H1 (cell line): Measurements from ENCODE around the gene POU2F2.
A peak's percentile ranks its signal among the peaks of the same experiment; 100 is the strongest.

Experiments
- BCL11A ChIP-seq, 2 experiments: IDR thresholded peaks; one replicate each; pipeline ENCODE4 v1.6.1; 2011; ENCODE audit warnings: low read depth in 2 of 2, low read length in 2 of 2, mild to moderate bottlenecking in 2 of 2
- CBX5 ChIP-seq: fragments of 300-800, 300-1000 bp; sonication (generic); IDR thresholded peaks from 2 replicates; pipeline ENCODE4 v1.7.1; 2016; ENCODE audit warnings: antibody characterized with exemption, low read length, low read depth
- EP300 ChIP-seq, 2 experiments: IDR thresholded peaks; 1 replicate in 1 of 2; 2 replicates in 1 of 2; pipeline ENCODE4 v1.6.1; 2011 to 2012; ENCODE audit warnings: low read depth in 2 of 2, low read length in 2 of 2, mild to moderate bottlenecking in 2 of 2, borderline replicate concordance in 1 of 2, inconsistent platforms in 1 of 2, moderate library complexity in 1 of 2
- EZH2 ChIP-seq: fragments of 200-600 bp; sonication (generic); IDR thresholded peaks from 2 replicates; pipeline ENCODE4 v1.7.1; 2012; ENCODE audit warnings: low read depth, mild to moderate bottlenecking, moderate library complexity, low read length, inconsistent platforms; ENCODE audit not compliant: severe bottlenecking
- GABPA ChIP-seq: IDR thresholded peaks from 2 replicates; pipeline ENCODE4 v1.6.1; 2011; ENCODE audit warnings: mild to moderate bottlenecking, low read length, moderate library complexity, borderline replicate concordance; ENCODE audit not compliant: insufficient read depth
- HDAC2 ChIP-seq, 2 experiments: fragments of 300-600 bp in 1 of 2; sonication (generic) in 1 of 2; IDR thresholded peaks; 2 replicates each; pipeline ENCODE4 v1.6.1; 2011 to 2012; ENCODE audit warnings: low read depth in 2 of 2, low read length in 2 of 2, mild to moderate bottlenecking in 2 of 2, moderate library complexity in 2 of 2, borderline replicate concordance in 1 of 2, inconsistent platforms in 1 of 2
- JUND ChIP-seq: IDR thresholded peaks from 2 replicates; pipeline ENCODE4 v1.6.1; 2011; ENCODE audit warnings: mild to moderate bottlenecking, improper control_type of control experiment, low read length
- POLR2A ChIP-seq, 2 experiments: IDR thresholded peaks; 1 replicate in 1 of 2; 2 replicates in 1 of 2; pipeline ENCODE4 v1.6.1; 2011; ENCODE audit warnings: low read depth in 2 of 2, low read length in 2 of 2, mild to moderate bottlenecking in 2 of 2; ENCODE audit errors: control extremely low read depth in 1 of 2
- SP2 ChIP-seq: IDR thresholded peaks from 2 replicates; pipeline ENCODE4 v1.6.1; 2012; ENCODE audit warnings: mild to moderate bottlenecking, low read length, inconsistent platforms
- TEAD4 ChIP-seq: IDR thresholded peaks from 2 replicates; pipeline ENCODE4 v1.6.1; 2012; ENCODE audit warnings: low read depth, low read length, inconsistent platforms, mixed read lengths
- YY1 ChIP-seq: IDR thresholded peaks from 2 replicates; pipeline ENCODE4 v1.6.1; 2011; ENCODE audit warnings: low read depth, mild to moderate bottlenecking, low read length
- TF ChIP-seq, protein P1 (sequence below), 3 experiments: IDR thresholded peaks; 1 replicate in 2 of 3; 2 replicates in 1 of 3; pipeline versions ENCODE4 v1.5.1 to v1.6.1; 2011; ENCODE audit warnings: low read length in 3 of 3, mild to moderate bottlenecking in 3 of 3, inconsistent platforms in 2 of 3, low read depth in 1 of 3, moderate library complexity in 1 of 3; ENCODE audit not compliant: insufficient read depth in 1 of 3; ENCODE audit errors: control extremely low read depth in 1 of 3
- TF ChIP-seq, protein P2 (sequence below): IDR thresholded peaks from 2 replicates; pipeline ENCODE4 v1.6.1; 2012; ENCODE audit warnings: inconsistent platforms
- TF ChIP-seq, protein P3 (sequence below): IDR thresholded peaks from 2 replicates; pipeline ENCODE4 v1.6.1; 2012; ENCODE audit warnings: low read length, inconsistent platforms

DNA sequence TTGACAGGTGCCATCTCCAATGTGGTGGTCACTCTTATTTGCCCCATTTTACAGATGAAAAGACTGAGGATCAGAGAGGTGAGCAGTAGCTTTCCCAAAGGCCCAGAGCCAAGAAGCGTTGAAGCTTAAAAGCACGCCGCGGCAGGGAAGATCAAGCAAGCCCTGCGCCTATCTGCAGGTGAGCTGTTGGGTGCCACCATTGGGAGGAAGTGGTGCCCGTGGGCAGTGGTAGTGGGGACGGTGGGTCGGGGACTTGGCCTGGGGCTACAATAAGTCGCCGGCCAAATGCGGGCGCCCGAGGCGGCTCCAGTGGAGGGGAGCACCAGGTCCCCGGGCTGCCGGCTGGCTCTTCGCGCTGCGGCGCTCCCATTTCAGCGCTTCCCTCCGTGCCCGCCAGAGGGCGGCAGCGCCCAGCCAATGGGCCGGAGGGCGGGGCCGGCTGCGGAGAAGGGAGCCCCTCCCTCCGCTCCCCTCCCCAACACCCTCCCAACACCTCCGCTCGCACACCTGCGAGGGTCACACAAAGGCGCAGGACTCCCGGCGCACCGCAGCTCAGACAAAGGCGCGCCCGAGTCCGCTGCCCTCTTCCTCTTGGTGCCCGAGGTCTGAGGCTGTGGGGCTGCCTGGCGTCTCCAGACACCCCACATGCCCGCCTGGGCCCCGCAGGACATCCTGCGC lies 744 bp upstream of the POU2F2 start:
- TF ChIP-seq, protein P1, sequence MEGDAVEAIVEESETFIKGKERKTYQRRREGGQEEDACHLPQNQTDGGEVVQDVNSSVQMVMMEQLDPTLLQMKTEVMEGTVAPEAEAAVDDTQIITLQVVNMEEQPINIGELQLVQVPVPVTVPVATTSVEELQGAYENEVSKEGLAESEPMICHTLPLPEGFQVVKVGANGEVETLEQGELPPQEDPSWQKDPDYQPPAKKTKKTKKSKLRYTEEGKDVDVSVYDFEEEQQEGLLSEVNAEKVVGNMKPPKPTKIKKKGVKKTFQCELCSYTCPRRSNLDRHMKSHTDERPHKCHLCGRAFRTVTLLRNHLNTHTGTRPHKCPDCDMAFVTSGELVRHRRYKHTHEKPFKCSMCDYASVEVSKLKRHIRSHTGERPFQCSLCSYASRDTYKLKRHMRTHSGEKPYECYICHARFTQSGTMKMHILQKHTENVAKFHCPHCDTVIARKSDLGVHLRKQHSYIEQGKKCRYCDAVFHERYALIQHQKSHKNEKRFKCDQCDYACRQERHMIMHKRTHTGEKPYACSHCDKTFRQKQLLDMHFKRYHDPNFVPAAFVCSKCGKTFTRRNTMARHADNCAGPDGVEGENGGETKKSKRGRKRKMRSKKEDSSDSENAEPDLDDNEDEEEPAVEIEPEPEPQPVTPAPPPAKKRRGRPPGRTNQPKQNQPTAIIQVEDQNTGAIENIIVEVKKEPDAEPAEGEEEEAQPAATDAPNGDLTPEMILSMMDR (IDR thresholded peaks at IDR 0.05; ENCODE audit: control extremely low read depth in 1 of 3, insufficient read depth in 1 of 3, low read depth in 1 of 3, low read length in 3 of 3): peak; percentile 81 to 97 (median 88)
- TF ChIP-seq CBX5 (no peak), GABPA (no peak), HDAC2 (IDR thresholded peaks at IDR 0.05; ENCODE audit: borderline replicate concordance in 1 of 2, low read depth in 2 of 2, low read length in 2 of 2) (peak in 1 of 2 experiments; percentile 93; a peak in 2 of 4 replicates), POLR2A (IDR thresholded peaks at IDR 0.05; ENCODE audit: control extremely low read depth in 1 of 2, low read depth in 2 of 2, low read length in 2 of 2) (peak in 1 of 2 experiments; percentile 53; a peak in 1 of 3 replicates), EZH2 (peak; percentile 32), BCL11A (IDR thresholded peaks at IDR 0.05; ENCODE audit: low read depth in 2 of 2, low read length in 2 of 2) (no peak), EP300 (IDR thresholded peaks at IDR 0.05; ENCODE audit: borderline replicate concordance in 1 of 2, low read depth in 2 of 2, low read length in 2 of 2) (peak in 1 of 2 experiments; percentile 35; a peak in 1 of 3 replicates), TEAD4 (no peak), JUND (0 out of 2 replicates have a peak, but pooled peaks have one; percentile 17), SP2 (no peak), YY1 (0 out of 2 replicates have a peak, but pooled peaks have one; percentile 36)
- TF ChIP-seq, protein P2, sequence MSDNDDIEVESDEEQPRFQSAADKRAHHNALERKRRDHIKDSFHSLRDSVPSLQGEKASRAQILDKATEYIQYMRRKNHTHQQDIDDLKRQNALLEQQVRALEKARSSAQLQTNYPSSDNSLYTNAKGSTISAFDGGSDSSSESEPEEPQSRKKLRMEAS: 0 out of 2 replicates have a peak, but pooled peaks have one; percentile 45
- TF ChIP-seq, protein P3, sequence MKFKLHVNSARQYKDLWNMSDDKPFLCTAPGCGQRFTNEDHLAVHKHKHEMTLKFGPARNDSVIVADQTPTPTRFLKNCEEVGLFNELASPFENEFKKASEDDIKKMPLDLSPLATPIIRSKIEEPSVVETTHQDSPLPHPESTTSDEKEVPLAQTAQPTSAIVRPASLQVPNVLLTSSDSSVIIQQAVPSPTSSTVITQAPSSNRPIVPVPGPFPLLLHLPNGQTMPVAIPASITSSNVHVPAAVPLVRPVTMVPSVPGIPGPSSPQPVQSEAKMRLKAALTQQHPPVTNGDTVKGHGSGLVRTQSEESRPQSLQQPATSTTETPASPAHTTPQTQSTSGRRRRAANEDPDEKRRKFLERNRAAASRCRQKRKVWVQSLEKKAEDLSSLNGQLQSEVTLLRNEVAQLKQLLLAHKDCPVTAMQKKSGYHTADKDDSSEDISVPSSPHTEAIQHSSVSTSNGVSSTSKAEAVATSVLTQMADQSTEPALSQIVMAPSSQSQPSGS: no peak
